Right lobe of liver (tissue), 4 donors: ENCODE results near the gene TMC8.

Source experiments
- CTCF ChIP-seq, 4 donors: fragments of 200-600 bp in 3 of 4; fragments of 450-650 bp in 1 of 4; IDR thresholded peaks; one replicate each; pipeline versions ENCODE4 v1.5.1 to v1.8.0; 2016 to 2022; ENCODE audit warnings: antibody characterized with exemption in 4 of 4, mild to moderate bottlenecking in 2 of 4
- POLR2A ChIP-seq: fragments of 450-650 bp; IDR thresholded peaks from one replicate; pipeline ENCODE4 v1.6.1; 2017; ENCODE audit warnings: antibody characterized with exemption, mild to moderate bottlenecking
- donor health status: DM: no; HTN: no; CAD: no.
- donor health status: DM: no; HTN: no; CAD: no.
- donor health status: DM: no; HTN: yes; CAD: no.

- TF ChIP-seq CTCF (IDR thresholded peaks at IDR 0.05) (no peak), POLR2A (no peak)
Observed at GRCh38 chr17:78180508-78180907, 49.9 kb downstream of the TMC8 start.
